ENCODE data around the gene TMC5.

- TF ChIP-seq, protein P1, sequence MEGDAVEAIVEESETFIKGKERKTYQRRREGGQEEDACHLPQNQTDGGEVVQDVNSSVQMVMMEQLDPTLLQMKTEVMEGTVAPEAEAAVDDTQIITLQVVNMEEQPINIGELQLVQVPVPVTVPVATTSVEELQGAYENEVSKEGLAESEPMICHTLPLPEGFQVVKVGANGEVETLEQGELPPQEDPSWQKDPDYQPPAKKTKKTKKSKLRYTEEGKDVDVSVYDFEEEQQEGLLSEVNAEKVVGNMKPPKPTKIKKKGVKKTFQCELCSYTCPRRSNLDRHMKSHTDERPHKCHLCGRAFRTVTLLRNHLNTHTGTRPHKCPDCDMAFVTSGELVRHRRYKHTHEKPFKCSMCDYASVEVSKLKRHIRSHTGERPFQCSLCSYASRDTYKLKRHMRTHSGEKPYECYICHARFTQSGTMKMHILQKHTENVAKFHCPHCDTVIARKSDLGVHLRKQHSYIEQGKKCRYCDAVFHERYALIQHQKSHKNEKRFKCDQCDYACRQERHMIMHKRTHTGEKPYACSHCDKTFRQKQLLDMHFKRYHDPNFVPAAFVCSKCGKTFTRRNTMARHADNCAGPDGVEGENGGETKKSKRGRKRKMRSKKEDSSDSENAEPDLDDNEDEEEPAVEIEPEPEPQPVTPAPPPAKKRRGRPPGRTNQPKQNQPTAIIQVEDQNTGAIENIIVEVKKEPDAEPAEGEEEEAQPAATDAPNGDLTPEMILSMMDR (IDR thresholded peaks at IDR 0.05; ENCODE audit: extremely low read depth in 1 of 2, insufficient read depth in 1 of 2, low read depth in 1 of 2, low read length in 2 of 2): no peak
- TF ChIP-seq POLR2AphosphoS5 (IDR thresholded peaks at IDR 0.05; ENCODE audit: insufficient read depth, low read depth, low read length): no peak
- TF ChIP-seq POLR2A (IDR thresholded peaks at IDR 0.05; ENCODE audit: low read depth, low read length): no peak
- no peak for TF ChIP-seq JUN (IDR thresholded peaks at IDR 0.05; ENCODE audit: borderline replicate concordance, insufficient read depth, insufficient read length, low read depth)
- TF ChIP-seq EZH2 (IDR thresholded peaks at IDR 0.05; ENCODE audit: borderline replicate concordance, low read depth, low read length, severe bottlenecking): no peak
- TF ChIP-seq MYC (IDR thresholded peaks at IDR 0.05; ENCODE audit: low read depth, low read length): no peak
- no peak for TF ChIP-seq GATA2 (IDR thresholded peaks at IDR 0.05; ENCODE audit: insufficient read depth, insufficient read length, low read depth, low read length)
- no peak for TF ChIP-seq MAX (IDR thresholded peaks at IDR 0.05; ENCODE audit: insufficient read depth, insufficient read length)
Observed at GRCh38 chr16:19518388-19518787, 100.7 kb downstream of the TMC5 start.
